H9 (cell line): ENCODE results near the gene PJVK. TPM values are rescaled to one million over a fixed set of nuclear protein-coding genes. Genes with fewer than 3 reads are reported as not detected.
A peak's percentile ranks its signal among the peaks of the same experiment; 100 is the strongest.

Experiments used
- DNase-seq: peaks from one replicate; pipeline ENCODE4 v3.0.0-alpha.2; 2017
- H2AFZ ChIP-seq: one replicate; pipeline ENCODE4 v1.6.1; 2013; ENCODE audit warnings: mild to moderate bottlenecking, low read length, control low read depth, moderate library complexity
- H2AK5ac ChIP-seq: 2 replicates; pipeline ENCODE4 v1.6.1; 2013; ENCODE audit warnings: low read length, control low read depth, mixed read lengths; ENCODE audit not compliant: insufficient read length
- H2BK120ac ChIP-seq: one replicate; pipeline ENCODE4 v1.6.1; 2013; ENCODE audit warnings: low read depth, mild to moderate bottlenecking, low read length, control low read depth, inconsistent platforms; ENCODE audit not compliant: poor library complexity, severe bottlenecking
- H2BK12ac ChIP-seq: 2 replicates; pipeline ENCODE4 v1.6.1; 2013; ENCODE audit warnings: low read length, control low read depth, mixed read lengths, low read depth; ENCODE audit not compliant: insufficient read length
- H2BK15ac ChIP-seq: 2 replicates; pipeline ENCODE4 v1.6.1; 2013; ENCODE audit warnings: low read depth, low read length, control low read depth
- H2BK20ac ChIP-seq: one replicate; pipeline ENCODE4 v1.6.1; 2013; ENCODE audit warnings: low read depth, mild to moderate bottlenecking, low read length, control low read depth, inconsistent platforms; ENCODE audit not compliant: poor library complexity, severe bottlenecking
- H2BK5ac ChIP-seq: 2 replicates; pipeline ENCODE4 v1.6.1; 2013; ENCODE audit warnings: low read length, control low read depth, mixed read lengths; ENCODE audit not compliant: insufficient read length
- H3K14ac ChIP-seq: 2 replicates; pipeline ENCODE4 v1.6.1; 2013; ENCODE audit warnings: low read length, control low read depth; ENCODE audit not compliant: insufficient read depth
- H3K18ac ChIP-seq: 2 replicates; pipeline ENCODE4 v1.6.1; 2013; ENCODE audit warnings: low read depth, mild to moderate bottlenecking, mixed read lengths, low read length, control low read depth; ENCODE audit not compliant: insufficient read length
- H3K23ac ChIP-seq: 2 replicates; pipeline ENCODE4 v1.6.1; 2013; ENCODE audit warnings: low read length, control low read depth, mixed read lengths, low read depth; ENCODE audit not compliant: insufficient read length
- H3K23me2 ChIP-seq: 2 replicates; pipeline ENCODE4 v1.6.1; 2013; ENCODE audit warnings: low read depth, mild to moderate bottlenecking, mixed read lengths, low read length, control low read depth; ENCODE audit not compliant: insufficient read length, poor library complexity, severe bottlenecking
- H3K27ac ChIP-seq: 2 replicates; pipeline ENCODE4 v1.5.1; 2013; ENCODE audit warnings: low read length, control low read depth, mixed read lengths, low read depth; ENCODE audit not compliant: insufficient read length
- H3K27me3 ChIP-seq: 2 replicates; pipeline ENCODE4 v1.6.1; 2013; ENCODE audit warnings: low read length, control low read depth, inconsistent platforms; ENCODE audit not compliant: insufficient read depth
- H3K4ac ChIP-seq: 2 replicates; pipeline ENCODE4 v1.6.1; 2013; ENCODE audit warnings: low read depth, mild to moderate bottlenecking, control low read depth, inconsistent platforms, low read length, moderate library complexity
- H3K4me1 ChIP-seq: 2 replicates; pipeline ENCODE4 v1.6.1; 2013; ENCODE audit warnings: low read length, control low read depth, inconsistent platforms; ENCODE audit not compliant: insufficient read depth
- H3K4me2 ChIP-seq: 2 replicates; pipeline ENCODE4 v1.6.1; 2013; ENCODE audit warnings: low read length, control low read depth, mixed read lengths; ENCODE audit not compliant: insufficient read length, insufficient read depth
- H3K56ac ChIP-seq: 2 replicates; pipeline ENCODE4 v1.6.1; 2013; ENCODE audit warnings: low read depth, mild to moderate bottlenecking, mixed read lengths, low read length, control low read depth; ENCODE audit not compliant: insufficient read length
- H3K79me1 ChIP-seq: 2 replicates; pipeline ENCODE4 v1.6.1; 2013; ENCODE audit warnings: low read depth, mild to moderate bottlenecking, moderate library complexity, low read length, control low read depth, inconsistent platforms; ENCODE audit not compliant: insufficient read depth, poor library complexity, severe bottlenecking
- H3K79me2 ChIP-seq: 2 replicates; pipeline ENCODE4 v1.6.1; 2013; ENCODE audit warnings: low read length, control low read depth, inconsistent platforms; ENCODE audit not compliant: insufficient read depth
- H3K9ac ChIP-seq: 2 replicates; pipeline ENCODE4 v1.6.1; 2013; ENCODE audit warnings: low read length, control low read depth, mixed read lengths; ENCODE audit not compliant: insufficient read length; ENCODE audit errors: extremely low read depth
- H3K9me3 ChIP-seq: one replicate; pipeline ENCODE4 v1.6.1; 2013; ENCODE audit warnings: low read depth, low read length, inconsistent platforms; ENCODE audit not compliant: control insufficient read depth
- H3T11ph ChIP-seq: one replicate; pipeline ENCODE4 v1.6.1; 2013; ENCODE audit warnings: mild to moderate bottlenecking, low read length, control low read depth, inconsistent platforms
- H4K20me1 ChIP-seq: one replicate; pipeline ENCODE4 v1.6.1; 2013; ENCODE audit not compliant: control insufficient read depth, insufficient read length, insufficient read depth
- H4K5ac ChIP-seq: 2 replicates; pipeline ENCODE4 v1.6.1; 2013; ENCODE audit warnings: low read depth, mild to moderate bottlenecking, mixed read lengths, low read length, control low read depth; ENCODE audit not compliant: insufficient read length
- H4K8ac ChIP-seq: replicated peaks from 2 replicates; pipeline ENCODE4 v1.6.1; 2013; ENCODE audit warnings: low read length, control low read depth, mixed read lengths, low read depth; ENCODE audit not compliant: insufficient read length
- H4K91ac ChIP-seq: 2 replicates; pipeline ENCODE4 v1.6.1; 2013; ENCODE audit warnings: low read depth, mild to moderate bottlenecking, moderate library complexity, mixed read lengths, low read length, control low read depth; ENCODE audit not compliant: insufficient read length
- H3K27ac Mint-ChIP-seq, 3 experiments: 2 replicates in 2 of 3; 3 replicates in 1 of 3; pipeline ENCODE4 v1.8.0; 2020 to 2021; ENCODE audit warnings: mixed read lengths in 3 of 3, mild to moderate bottlenecking in 1 of 3, moderate library complexity in 1 of 3
- H3K27me3 Mint-ChIP-seq: 2 replicates; pipeline ENCODE4 v1.8.0; 2021; ENCODE audit warnings: low read depth, mild to moderate bottlenecking, moderate library complexity, mixed read lengths
- H3K36me3 Mint-ChIP-seq, 3 experiments: 2 replicates in 2 of 3; 3 replicates in 1 of 3; pipeline ENCODE4 v1.8.0; 2020 to 2021; ENCODE audit warnings: low read depth in 3 of 3, mixed read lengths in 3 of 3; ENCODE audit not compliant: insufficient read depth in 1 of 3
- H3K4me1 Mint-ChIP-seq, 2 experiments: 2 replicates each; pipeline ENCODE4 v1.8.0; 2020; ENCODE audit warnings: mixed read lengths in 2 of 2
- H3K4me3 Mint-ChIP-seq, 2 experiments: 2 replicates in 1 of 2; 3 replicates in 1 of 2; pipeline ENCODE4 v1.8.0; 2020 to 2021; ENCODE audit warnings: mild to moderate bottlenecking in 2 of 2, mixed read lengths in 2 of 2, moderate library complexity in 1 of 2
- H3K9me3 Mint-ChIP-seq, 2 experiments: 2 replicates in 1 of 2; 3 replicates in 1 of 2; pipeline ENCODE4 v1.8.0; 2020; ENCODE audit warnings: mild to moderate bottlenecking in 2 of 2, mixed read lengths in 2 of 2, moderate library complexity in 1 of 2
- CTCF ChIP-seq: fragments of 200-600 bp; sonication (generic); conservative IDR thresholded peaks from 3 replicates; pipeline ENCODE4 v1.8.0; 2021; ENCODE audit warnings: antibody characterized with exemption, mild to moderate bottlenecking
- WGBS: extraction: QIAGEN DNeasy Blood & Tissue Kit; methylation state at CpG from one replicate; pipeline ENCODE4 v1.1.7; 2013; ENCODE audit warnings: missing lambda C conversion rate, low lambda C conversion rate, mixed read lengths; ENCODE audit not compliant: insufficient read length; ENCODE audit errors: extremely low coverage; 5-methylcytosine and 5-hydroxymethylcytosine counted together
- total RNA-seq: library from RNA; stranded (reverse); gene quantifications from 2 replicates; pipeline ENCODE4 v1.2.1, GENCODE V29; 2021

Gene PJVK
- total RNA-seq, 1 experiment from 2014 or later, result 4.7 TPM

- Histone ChIP-seq H4K5ac (peak within 1 kb of the TSS; percentile 12), H2BK20ac (no peak within 1 kb of the TSS), H3K4ac (no peak within 1 kb of the TSS), H2BK12ac (no peak within 1 kb of the TSS), H4K20me1 (no peaks in the 10 kb centered on the region), H3K23ac (no peak within 1 kb of the TSS), H4K8ac (no peak within 1 kb of the TSS), H2BK15ac (no peak within 1 kb of the TSS), H3K79me2 (peaks cover 3% of the 10 kb centered on the region; the same call in 1 of the 2 replicates), H3K4me1 (peaks cover 3% of the 10 kb centered on the region; the same call in 1 of the 2 replicates), H3K27ac (no peak within 1 kb of the TSS), H3K18ac (peak within 1 kb of the TSS; percentile 83), H3K23me2 (peaks cover 11% of the 10 kb centered on the region), H2AK5ac (no peak within 1 kb of the TSS), H3T11ph (no peak within 1 kb of the TSS), H3K9ac (peak within 1 kb of the TSS; percentile 87), H2AFZ (peak within 1 kb of the TSS; percentile 96), H2BK5ac (no peak within 1 kb of the TSS), H2BK120ac (no peak within 1 kb of the TSS), H3K27me3 (no peaks in the 10 kb centered on the region), H4K91ac (no peak within 1 kb of the TSS), H3K14ac (peak within 1 kb of the TSS; percentile 82; the same call in 1 of the 2 replicates), H3K4me2 (peak within 1 kb of the TSS; percentile 98), H3K56ac (no peak within 1 kb of the TSS), H3K9me3 (no peaks in the 10 kb centered on the region), H3K79me1 (peaks cover under 1% of the 10 kb centered on the region)
- H3K36me3 Mint-ChIP-seq, result no peaks in the 10 kb centered on the region
- no peaks in the 10 kb centered on the region; the same call in 1 of the 2 replicates for H3K27me3 Mint-ChIP-seq
- no peaks in the 10 kb centered on the region; a peak in 1 of 5 replicates for H3K9me3 Mint-ChIP-seq
- peak within 1 kb of the TSS; percentile 86 to 98 (median 97) for H3K27ac Mint-ChIP-seq
- peak; percentile 85 for DNase-seq
- peaks cover 20 to 27% of the 10 kb centered on the region in 2 experiments for H3K4me1 Mint-ChIP-seq
- no CpG with 5 or more reads among the region's 56 CpGs for WGBS
- TF ChIP-seq CTCF, result peak; percentile 74
- H3K4me3 Mint-ChIP-seq, result peak within 1 kb of the TSS; percentile 91 to 97
Observed at GRCh38 chr2:178478439-178479274, 27.5 kb downstream of the PJVK start, which contains the start of gene FKBP7. Gene FKBP7, minus strand, starts transcription at chr2:178478600. Its CDS starts 101 bp downstream, at chr2:178478499.
